Esophagus squamous epithelium (tissue), 4 donors: ENCODE results near the gene POLK.

Experiments
- CTCF ChIP-seq, 6 experiments: fragments of 450-650 bp in 4 of 6; fragments of 200-600 bp in 2 of 6; sonication (generic) in 2 of 6; IDR thresholded peaks; one replicate each; pipeline ENCODE4 v1.5.1; 2016 to 2019; ENCODE audit warnings: antibody characterized with exemption in 6 of 6, mild to moderate bottlenecking in 4 of 6, moderate library complexity in 4 of 6
- POLR2A ChIP-seq, 4 donors: fragments of 450-650 bp; IDR thresholded peaks; one replicate each; pipeline ENCODE4 v1.6.1; 2017; ENCODE audit warnings: antibody characterized with exemption in 4 of 4, mild to moderate bottlenecking in 4 of 4, moderate library complexity in 3 of 4

- TF ChIP-seq CTCF (IDR thresholded peaks at IDR 0.05) (no peak), POLR2A (IDR thresholded peaks at IDR 0.05) (no peak)
Observed at GRCh38 chr5:75532190-75532589, 20.5 kb downstream of the POLK start.
